NB4 (cell line): ENCODE data around the gene TFPI2.
"Not testable (repeated sequence)": the region's sequence is repeated elsewhere in the genome, so short reads cannot be mapped to it uniquely, and the experiment has no call there.

Source experiments
- DNase-seq: peaks from one replicate; pipeline ENCODE4 v3.0.0; 2010; ENCODE audit warnings: low read depth
- H3K4me3 ChIP-seq: one replicate; pipeline ENCODE4 v1.5.1; 2011; ENCODE audit warnings: mild to moderate bottlenecking, low read depth, low read length, moderate library complexity
- MYC ChIP-seq: IDR thresholded peaks from 2 replicates; pipeline ENCODE4 v1.6.1; 2011; ENCODE audit warnings: low read depth, low read length
- POLR2A ChIP-seq: IDR thresholded peaks from 2 replicates; pipeline ENCODE4 v1.6.1; 2011; ENCODE audit warnings: mild to moderate bottlenecking; ENCODE audit not compliant: insufficient read length; ENCODE audit errors: extremely low read depth
- TF ChIP-seq, protein P1 (sequence below): IDR thresholded peaks from one replicate; pipeline ENCODE4 v1.5.1; 2012; ENCODE audit warnings: low read depth, low read length
- TF ChIP-seq, protein P2 (sequence below): IDR thresholded peaks from 2 replicates; pipeline ENCODE4 v1.6.1; 2011; ENCODE audit warnings: low read depth, low read length

Gene TFPI2

DNA sequence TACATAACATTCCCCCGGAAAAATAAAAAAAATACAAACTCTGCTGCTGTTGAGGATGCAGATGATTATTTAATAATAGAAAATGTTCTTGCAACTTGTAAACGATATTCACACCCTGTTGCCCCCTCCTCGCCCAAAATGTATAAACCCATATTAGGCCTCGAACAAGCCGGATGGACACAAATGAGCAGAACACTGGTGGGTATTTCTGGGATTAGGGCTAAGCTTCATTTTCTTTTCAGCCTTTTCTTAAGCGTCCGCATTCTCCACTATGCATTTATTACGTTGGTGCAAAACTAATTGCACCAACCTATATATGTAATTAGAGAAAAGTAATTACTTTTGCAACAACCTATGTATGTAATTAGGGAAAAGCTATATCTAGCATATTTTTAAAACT is 30.6 kb upstream of the TFPI2 start:
- TF ChIP-seq, protein P1, sequence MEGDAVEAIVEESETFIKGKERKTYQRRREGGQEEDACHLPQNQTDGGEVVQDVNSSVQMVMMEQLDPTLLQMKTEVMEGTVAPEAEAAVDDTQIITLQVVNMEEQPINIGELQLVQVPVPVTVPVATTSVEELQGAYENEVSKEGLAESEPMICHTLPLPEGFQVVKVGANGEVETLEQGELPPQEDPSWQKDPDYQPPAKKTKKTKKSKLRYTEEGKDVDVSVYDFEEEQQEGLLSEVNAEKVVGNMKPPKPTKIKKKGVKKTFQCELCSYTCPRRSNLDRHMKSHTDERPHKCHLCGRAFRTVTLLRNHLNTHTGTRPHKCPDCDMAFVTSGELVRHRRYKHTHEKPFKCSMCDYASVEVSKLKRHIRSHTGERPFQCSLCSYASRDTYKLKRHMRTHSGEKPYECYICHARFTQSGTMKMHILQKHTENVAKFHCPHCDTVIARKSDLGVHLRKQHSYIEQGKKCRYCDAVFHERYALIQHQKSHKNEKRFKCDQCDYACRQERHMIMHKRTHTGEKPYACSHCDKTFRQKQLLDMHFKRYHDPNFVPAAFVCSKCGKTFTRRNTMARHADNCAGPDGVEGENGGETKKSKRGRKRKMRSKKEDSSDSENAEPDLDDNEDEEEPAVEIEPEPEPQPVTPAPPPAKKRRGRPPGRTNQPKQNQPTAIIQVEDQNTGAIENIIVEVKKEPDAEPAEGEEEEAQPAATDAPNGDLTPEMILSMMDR = no peak
- TF ChIP-seq, protein P2, sequence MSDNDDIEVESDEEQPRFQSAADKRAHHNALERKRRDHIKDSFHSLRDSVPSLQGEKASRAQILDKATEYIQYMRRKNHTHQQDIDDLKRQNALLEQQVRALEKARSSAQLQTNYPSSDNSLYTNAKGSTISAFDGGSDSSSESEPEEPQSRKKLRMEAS = no peak
- TF ChIP-seq MYC (no peak), POLR2A (no peak)
- no peak overlapping the region for H3K4me3 ChIP-seq
- no peak for DNase-seq

DNA sequence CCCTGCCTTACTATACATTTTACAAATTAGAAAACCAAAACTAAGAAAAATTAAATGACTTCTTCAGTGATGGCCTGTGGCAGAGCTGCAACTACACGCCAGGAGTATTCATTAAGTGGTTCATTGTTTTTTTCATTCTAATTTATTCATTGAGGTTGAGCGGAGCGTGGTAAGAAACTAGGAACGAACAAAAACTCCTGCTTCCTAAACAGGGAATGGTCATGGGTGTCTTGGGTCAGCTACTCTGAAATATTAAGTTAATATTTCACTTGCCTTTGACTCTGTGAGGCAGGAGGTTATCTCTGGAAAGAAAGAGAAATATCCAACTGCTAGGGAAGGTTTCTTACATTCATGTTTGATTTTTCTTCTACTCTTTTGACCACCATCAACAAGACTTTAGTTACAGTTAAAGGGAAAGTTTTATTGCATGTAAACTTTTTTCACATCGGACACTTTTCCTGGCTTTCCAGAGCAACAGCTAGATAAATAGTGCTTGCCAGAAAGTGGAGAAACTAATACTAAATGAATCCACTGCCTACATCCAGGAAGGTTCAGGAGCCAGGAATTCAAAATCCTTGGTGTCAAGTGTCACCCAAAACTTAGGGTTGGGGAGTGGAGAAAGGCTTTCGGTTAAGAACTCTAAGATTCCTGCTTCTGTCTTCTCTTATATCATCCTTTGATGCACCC is 30.1 kb upstream of the TFPI2 start:
- TF ChIP-seq POLR2A = no peak
- no peak overlapping the region for H3K4me3 ChIP-seq
- no peak for DNase-seq

DNA sequence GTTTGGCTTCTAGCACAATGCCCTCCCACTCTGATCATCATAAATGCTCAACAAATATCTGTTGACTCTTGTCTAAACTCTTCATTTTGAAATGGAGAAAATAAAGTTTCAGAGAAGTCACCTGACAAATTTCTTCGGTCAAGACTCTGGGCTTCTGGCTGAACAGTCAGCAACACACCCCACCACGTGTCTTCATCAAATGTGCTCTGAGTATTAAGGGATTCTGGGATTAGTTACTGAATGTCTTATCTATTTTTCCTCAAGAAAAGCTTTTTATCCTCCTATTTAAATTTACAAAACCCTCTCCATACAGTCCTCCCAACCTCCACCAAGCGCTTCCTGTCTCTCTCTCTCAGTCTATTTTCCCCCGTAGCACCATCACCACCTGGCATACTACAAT is 25.8 kb upstream of the TFPI2 start:
- H3K4me3 ChIP-seq, DNase-seq: not testable (repeated sequence)

DNA sequence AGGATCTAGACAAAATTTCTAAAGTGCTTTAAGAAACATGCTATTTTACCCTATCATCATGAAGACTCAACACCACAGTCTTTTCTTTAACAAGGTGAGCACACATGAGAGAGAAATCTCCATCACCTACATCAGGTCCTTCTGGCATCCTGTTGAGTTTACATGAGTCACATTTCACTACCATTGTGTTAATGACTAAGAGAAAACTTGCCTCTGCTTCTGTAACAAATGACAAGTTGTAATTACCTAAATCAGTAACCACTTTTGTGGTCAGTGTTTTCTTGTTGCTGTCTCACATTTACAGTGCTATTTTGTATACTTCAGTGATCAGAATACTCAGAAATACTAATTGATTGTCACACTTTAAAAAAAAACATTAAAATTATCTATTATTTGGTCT is 25.3 kb upstream of the TFPI2 start:
- DNase-seq, H3K4me3 ChIP-seq: not testable (repeated sequence)

DNA sequence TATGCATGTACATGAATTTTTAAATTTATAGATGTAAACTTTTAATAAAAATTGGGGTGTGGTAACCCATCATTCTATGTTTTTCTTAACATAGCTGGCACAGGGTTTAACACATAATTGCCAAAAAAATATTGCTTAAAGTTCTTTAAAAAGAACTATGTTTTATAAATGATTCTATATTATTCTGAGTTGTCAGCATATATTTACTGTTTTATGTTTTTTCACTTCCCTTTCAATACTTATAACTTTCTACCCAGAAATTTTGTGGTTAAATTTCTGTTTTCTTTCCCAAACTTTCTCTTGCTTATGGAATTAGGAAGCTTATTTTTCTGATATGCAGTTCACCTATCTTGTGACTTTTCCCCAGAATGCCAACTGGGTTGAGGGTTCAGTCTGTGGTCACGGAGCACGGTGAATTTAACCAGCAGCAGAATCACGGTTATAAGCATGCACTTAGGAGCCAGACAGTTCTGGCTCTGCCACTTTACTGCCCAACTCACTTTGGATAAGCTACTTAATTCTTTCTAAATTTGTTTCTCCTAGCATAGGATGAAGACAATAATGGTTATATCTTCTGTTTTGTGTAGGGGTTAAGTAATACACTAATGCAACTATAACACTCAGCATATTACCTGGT is 24.8 kb upstream of the TFPI2 start:
- not testable (repeated sequence) for DNase-seq, H3K4me3 ChIP-seq

DNA sequence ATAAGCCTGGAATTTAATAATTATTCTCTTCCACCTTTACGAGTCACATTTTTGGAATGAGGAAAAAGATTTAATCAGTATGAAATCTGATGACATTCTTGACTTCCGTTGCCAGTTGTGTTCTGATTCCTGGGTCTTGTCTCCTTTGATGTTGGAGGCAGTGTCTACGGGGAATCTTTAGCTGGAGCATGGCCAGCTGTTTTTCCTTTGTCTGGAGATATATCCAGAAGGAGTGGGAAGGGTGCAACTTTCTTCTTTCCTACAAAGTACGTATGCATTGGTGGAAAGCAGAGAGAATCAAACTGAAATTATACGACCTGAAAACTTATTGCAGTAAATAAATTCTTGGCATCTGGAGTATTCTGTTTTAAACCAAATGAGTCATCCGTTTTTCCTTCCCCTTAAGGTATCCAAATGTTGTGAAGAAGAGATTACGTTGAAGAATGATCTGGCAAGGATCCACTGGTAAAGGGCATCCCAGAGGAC is 24.1 kb upstream of the TFPI2 start:
- no peak overlapping the region for H3K4me3 ChIP-seq
- TF ChIP-seq POLR2A (no peak), MYC (no peak)
- TF ChIP-seq, protein P2 = no peak
- TF ChIP-seq, protein P1 = no peak

DNA sequence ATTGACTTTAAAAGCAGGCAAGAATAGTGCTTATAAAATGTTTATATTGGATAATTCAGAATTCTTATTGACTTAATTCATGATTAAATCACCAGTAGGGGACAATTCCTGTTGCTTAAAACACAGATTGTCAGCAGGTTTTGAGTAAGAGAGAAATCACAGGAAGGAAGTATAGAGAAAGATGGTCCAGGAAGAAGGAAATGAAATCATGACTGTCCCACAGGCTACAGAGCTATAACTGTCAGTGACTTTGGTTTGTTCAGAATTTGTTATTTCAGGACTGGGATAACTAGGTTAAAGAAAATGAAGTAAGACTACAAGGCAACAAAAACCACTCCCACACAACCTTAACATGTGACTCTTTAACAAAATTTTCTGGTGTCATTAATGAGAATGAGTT is 22.6 kb upstream of the TFPI2 start:
- no peak for DNase-seq
- TF ChIP-seq MYC = no peak
- TF ChIP-seq, protein P1 = no peak
- TF ChIP-seq, protein P2 = no peak
- no peak overlapping the region for H3K4me3 ChIP-seq

More for the DNA sequence above, 24.1 kb upstream of the TFPI2 start:
- no peak for DNase-seq

DNA sequence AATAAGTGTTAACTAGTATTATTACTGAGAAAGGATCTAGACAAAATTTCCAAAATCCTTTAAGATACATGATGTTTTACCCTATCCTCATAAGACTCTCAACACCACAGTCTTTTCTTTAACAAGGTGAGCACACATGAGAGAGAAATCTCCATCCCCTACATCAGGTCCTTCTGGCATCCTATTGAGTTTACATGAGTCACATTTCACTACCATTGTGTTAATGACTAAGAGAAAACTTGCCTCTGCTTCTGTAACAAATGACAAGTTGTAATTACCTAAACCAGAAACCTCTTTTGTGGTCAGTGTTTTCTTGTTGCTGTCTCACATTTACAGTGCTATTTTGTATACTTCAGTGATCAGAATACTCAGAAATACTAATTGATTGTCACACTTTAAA is 21.1 kb upstream of the TFPI2 start:
- DNase-seq, H3K4me3 ChIP-seq: not testable (repeated sequence)

DNA sequence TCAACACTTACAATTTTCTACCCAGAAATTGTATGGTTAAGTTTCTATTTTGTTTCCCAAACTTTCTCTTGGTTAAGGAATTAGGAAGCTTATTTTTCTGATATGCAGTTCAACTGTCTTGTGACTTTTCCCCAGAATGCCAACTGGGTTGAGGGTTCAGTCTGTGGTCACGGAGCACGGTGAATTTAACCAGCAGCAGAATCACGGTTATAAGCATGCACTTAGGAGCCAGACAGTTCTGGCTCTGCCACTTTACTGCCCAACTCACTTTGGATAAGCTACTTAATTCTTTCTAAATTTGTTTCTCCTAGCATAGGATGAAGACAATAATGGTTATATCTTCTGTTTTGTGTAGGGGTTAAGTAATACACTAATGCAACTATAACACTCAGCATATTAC is 20.7 kb upstream of the TFPI2 start:
- DNase-seq, H3K4me3 ChIP-seq: not testable (repeated sequence)
